ENCODE measurements around the gene ERCC6L. TPM values are rescaled to one million over a fixed set of nuclear protein-coding genes. Genes with fewer than 3 reads are reported as not detected.

The ERCC6L gene
- total and polyA plus RNA-seq, 2 donors = 0.46 to 5.5 TPM

DNA sequence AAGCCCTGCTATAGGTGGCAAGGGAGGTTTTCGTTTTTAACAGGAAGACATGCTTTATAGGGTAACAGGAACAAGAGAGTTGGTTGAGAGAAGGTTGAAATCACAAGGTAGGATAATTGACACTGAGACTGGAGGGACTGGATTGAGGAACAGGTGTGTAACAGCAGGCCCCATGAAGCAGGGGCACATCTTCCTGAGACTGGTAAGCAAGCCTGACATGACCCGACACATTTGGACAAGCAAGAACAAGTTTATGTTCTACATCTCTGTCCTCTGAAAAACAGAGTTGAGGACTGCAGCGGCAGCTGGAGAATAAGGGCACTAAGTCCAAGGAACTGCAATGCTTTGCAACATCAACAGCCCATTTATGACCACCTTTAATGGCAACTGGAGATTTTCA lies 33.0 kb upstream of the ERCC6L start:
- WGBS = 87% methylated on average over 3 of the region's 3 CpGs
- no peaks in the 10 kb centered on the region for H3K9me3 ChIP-seq (ENCODE audit: control insufficient read depth in 2 of 2, insufficient read depth in 1 of 2, low read length in 1 of 2)
- no peaks in the 10 kb centered on the region for H3K27me3 ChIP-seq (ENCODE audit: control insufficient read depth in 2 of 2, insufficient read depth in 1 of 2, low read length in 1 of 2)
- no peak overlapping the region for H3K4me3 ChIP-seq (ENCODE audit: low read length in 2 of 2)
- no peak overlapping the region for H3K27ac ChIP-seq (ENCODE audit: low read depth in 1 of 2, low read length in 1 of 2)
- peaks cover 51 to 75% of the 10 kb centered on the region in 2 donors for H3K36me3 ChIP-seq (ENCODE audit: control insufficient read depth in 2 of 2, insufficient read depth in 2 of 2, low read length in 1 of 2)
- H3K4me1 ChIP-seq (ENCODE audit: control insufficient read depth in 2 of 2, insufficient read depth in 2 of 2, low read length in 2 of 2) = peaks cover 2 to 9% of the 10 kb centered on the region in 2 donors
- DNase-seq (ENCODE audit: low read depth in 6 of 9, low spot score in 9 of 9) = no peak

DNA sequence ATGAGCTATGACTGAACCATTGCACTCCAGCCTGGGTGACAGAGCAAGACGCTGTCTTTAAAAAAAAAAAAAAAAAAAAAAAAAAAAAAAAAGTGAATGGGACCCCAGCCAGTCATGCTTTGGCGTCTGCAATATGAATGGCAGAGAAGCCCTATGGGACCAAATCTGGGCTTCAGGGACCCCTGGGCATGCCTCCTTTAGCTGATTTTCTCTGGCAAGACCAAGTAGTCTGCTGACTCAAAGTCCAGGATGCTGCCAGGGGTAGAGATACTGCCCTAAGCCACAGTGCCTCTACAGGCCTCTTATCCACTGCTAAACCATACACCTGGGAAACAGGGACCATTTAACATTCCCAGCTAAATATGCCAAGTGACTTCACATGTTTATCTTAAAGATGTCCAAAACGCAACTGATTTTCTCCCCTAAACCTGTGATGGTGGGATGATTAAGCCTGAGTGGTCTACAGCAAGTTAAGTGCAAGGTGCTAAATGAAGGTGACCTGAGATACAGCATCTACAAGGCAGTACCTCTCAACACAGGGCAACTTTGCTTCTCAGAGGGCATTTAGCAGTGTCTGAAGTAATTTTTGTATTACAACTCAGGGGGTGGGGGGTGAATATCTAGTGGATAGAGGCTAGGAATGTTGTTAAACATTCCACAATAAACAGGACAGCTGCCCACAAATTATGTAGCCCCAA lies 32.4 kb upstream of the ERCC6L start:
- Histone ChIP-seq H3K4me3 (ENCODE audit: low read length in 2 of 2) (no peak overlapping the region), H3K36me3 (ENCODE audit: control insufficient read depth in 2 of 2, insufficient read depth in 2 of 2, low read length in 1 of 2) (peaks cover 51 to 75% of the 10 kb centered on the region in 2 donors), H3K4me1 (ENCODE audit: control insufficient read depth in 2 of 2, insufficient read depth in 2 of 2, low read length in 2 of 2) (peaks cover 2 to 9% of the 10 kb centered on the region in 2 donors), H3K27ac (ENCODE audit: low read depth in 1 of 2, low read length in 1 of 2) (no peak overlapping the region), H3K27me3 (ENCODE audit: control insufficient read depth in 2 of 2, insufficient read depth in 1 of 2, low read length in 1 of 2) (no peaks in the 10 kb centered on the region), H3K9me3 (ENCODE audit: control insufficient read depth in 2 of 2, insufficient read depth in 1 of 2, low read length in 1 of 2) (no peaks in the 10 kb centered on the region)
- WGBS = 93% methylated on average over 3 of the region's 3 CpGs
- no peak for DNase-seq (ENCODE audit: low read depth in 6 of 9, low spot score in 9 of 9)

DNA sequence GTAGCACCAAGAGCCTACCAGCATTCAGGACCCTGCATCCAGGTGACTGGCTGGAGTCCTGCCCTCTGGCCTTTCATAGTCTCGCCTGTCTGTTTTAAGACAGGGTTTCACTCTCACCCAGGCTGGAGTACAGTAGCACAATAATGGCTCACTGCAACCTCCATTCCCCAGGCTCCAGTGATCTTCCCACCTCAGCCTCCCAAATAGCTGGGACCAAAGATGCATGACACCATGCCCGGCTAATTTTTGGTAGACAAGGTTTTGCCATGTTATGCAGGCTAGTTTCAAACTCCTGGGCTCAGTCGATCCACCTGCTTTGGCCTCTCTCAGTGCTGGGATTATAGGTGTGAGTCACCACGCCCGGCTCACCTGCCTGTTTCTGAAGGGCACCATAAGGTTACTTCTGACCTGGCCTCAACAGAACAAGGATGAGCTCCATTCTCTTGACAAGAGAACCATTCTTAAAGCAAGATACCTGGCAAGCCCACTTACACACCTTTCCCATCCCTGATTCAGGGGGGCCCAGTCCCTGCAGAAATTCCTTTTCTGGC lies 31.6 kb upstream of the ERCC6L start:
- H3K27ac ChIP-seq (ENCODE audit: low read depth in 1 of 2, low read length in 1 of 2) = no peak overlapping the region
- no peaks in the 10 kb centered on the region for H3K9me3 ChIP-seq (ENCODE audit: control insufficient read depth in 2 of 2, insufficient read depth in 1 of 2, low read length in 1 of 2)
- peaks cover 51 to 69% of the 10 kb centered on the region in 2 donors for H3K36me3 ChIP-seq (ENCODE audit: control insufficient read depth in 2 of 2, insufficient read depth in 2 of 2, low read length in 1 of 2)
- WGBS = 98% methylated on average over 5 of the region's 5 CpGs
- no peak overlapping the region for H3K4me3 ChIP-seq (ENCODE audit: low read length in 2 of 2)
- no peak for DNase-seq (ENCODE audit: low read depth in 6 of 9, low spot score in 9 of 9)
- peaks cover 0 to 5% of the 10 kb centered on the region in 2 donors for H3K4me1 ChIP-seq (ENCODE audit: control insufficient read depth in 2 of 2, insufficient read depth in 2 of 2, low read length in 2 of 2)
- H3K27me3 ChIP-seq (ENCODE audit: control insufficient read depth in 2 of 2, insufficient read depth in 1 of 2, low read length in 1 of 2) = no peaks in the 10 kb centered on the region

DNA sequence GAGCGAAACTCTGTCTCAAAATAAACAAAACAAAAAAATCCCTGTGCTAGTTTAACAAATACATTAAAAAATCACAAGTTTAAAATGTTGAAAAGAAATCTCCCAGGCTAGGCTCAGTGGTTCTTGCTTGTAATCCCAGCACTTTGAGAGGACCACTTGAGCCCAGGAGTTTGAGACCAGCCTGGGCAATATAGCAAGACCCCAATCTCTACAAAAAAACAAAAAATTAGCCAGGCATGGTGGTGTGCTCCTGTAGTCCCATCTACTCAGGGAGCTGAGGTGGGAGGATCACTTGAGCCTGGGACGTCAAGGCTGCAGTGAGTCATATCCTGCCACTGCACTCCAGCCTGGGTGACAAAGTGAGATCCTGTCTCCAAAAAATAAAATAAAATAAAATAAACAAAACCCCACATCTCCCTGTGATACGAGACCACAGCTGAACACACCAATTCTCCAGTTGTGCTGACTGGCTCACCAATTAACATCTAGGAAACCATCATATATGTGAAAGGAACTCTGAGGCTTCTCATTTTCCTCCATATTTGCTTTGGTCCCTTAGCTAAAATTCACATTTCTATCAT lies 30.9 kb upstream of the ERCC6L start:
- Histone ChIP-seq H3K27ac (ENCODE audit: low read depth in 1 of 2, low read length in 1 of 2) (no peak overlapping the region), H3K27me3 (ENCODE audit: control insufficient read depth in 2 of 2, insufficient read depth in 1 of 2, low read length in 1 of 2) (no peaks in the 10 kb centered on the region), H3K36me3 (ENCODE audit: control insufficient read depth in 2 of 2, insufficient read depth in 2 of 2, low read length in 1 of 2) (peaks cover 47 to 63% of the 10 kb centered on the region in 2 donors), H3K4me1 (ENCODE audit: control insufficient read depth in 2 of 2, insufficient read depth in 2 of 2, low read length in 2 of 2) (peaks cover 0 to 4% of the 10 kb centered on the region in 2 donors), H3K4me3 (ENCODE audit: low read length in 2 of 2) (no peak overlapping the region), H3K9me3 (ENCODE audit: control insufficient read depth in 2 of 2, insufficient read depth in 1 of 2, low read length in 1 of 2) (no peaks in the 10 kb centered on the region)
- 83% methylated on average over 3 of the region's 3 CpGs for WGBS
- DNase-seq (ENCODE audit: low read depth in 6 of 9, low spot score in 9 of 9) = no peak

DNA sequence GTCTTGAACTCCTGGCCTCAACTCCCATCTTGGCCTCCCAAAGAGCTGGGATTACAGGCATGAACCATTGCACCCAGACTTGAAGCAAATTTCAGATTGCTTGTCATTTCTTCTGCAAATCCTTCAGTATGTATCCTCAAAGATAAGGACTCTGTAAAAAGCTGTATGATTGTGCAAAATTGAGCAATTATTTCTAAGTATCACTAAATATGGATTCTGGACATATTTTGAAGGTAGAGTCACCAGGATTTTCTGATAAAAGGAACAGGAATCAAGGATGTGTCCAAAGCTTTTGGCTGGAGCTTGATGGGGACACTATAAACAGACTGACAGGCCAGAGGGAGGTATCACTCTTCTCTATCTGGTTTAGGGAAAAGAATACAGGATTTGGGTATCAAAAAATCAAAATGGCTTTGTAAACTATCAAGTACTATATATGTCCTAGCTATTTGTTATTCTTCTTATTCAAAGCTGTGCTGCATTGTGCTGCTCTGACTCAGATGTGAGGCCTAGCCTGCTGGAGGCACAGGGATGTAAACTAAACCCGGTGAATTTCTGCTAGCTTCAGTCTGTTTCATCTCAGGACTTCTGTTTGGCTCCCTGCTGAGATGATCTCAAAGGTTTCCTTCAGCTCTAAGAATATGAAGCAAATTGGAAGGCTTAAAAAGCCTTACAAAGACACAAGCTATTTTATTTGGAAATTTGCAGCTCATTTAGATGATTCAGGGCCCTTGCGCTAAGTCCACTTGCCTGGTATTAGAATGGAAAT lies 30.0 kb upstream of the ERCC6L start:
- Histone ChIP-seq H3K27me3 (ENCODE audit: control insufficient read depth in 2 of 2, insufficient read depth in 1 of 2, low read length in 1 of 2) (no peaks in the 10 kb centered on the region), H3K9me3 (ENCODE audit: control insufficient read depth in 2 of 2, insufficient read depth in 1 of 2, low read length in 1 of 2) (no peaks in the 10 kb centered on the region), H3K27ac (ENCODE audit: low read depth in 1 of 2, low read length in 1 of 2) (no peak overlapping the region), H3K36me3 (ENCODE audit: control insufficient read depth in 2 of 2, insufficient read depth in 2 of 2, low read length in 1 of 2) (peaks cover 37 to 53% of the 10 kb centered on the region in 2 donors), H3K4me1 (ENCODE audit: control insufficient read depth in 2 of 2, insufficient read depth in 2 of 2, low read length in 2 of 2) (no peaks in the 10 kb centered on the region), H3K4me3 (ENCODE audit: low read length in 2 of 2) (no peak overlapping the region)
- DNase-seq (ENCODE audit: low read depth in 6 of 9, low spot score in 9 of 9) = no peak
- WGBS = 100% methylated on average over 2 of the region's 2 CpGs

DNA sequence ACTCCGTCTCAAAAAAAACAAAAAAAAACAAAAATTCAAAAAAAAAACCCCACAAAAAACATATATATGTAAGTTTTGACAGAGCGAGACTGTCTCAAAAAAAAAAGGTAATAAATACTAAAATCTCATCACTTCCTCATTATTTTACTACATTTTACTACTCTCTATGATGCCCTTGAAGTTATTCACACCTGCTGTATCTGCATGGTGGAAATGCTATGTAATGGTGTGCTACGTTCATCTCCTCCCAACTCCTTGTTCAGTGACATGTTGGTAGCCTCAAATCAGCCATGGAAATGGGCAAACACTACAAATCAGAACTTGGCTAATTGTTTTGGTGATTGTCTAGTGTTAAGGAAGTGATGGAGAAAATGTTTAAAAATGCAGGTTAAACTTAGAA lies 26.4 kb upstream of the ERCC6L start:
- peaks cover 9 to 19% of the 10 kb centered on the region in 2 donors for H3K36me3 ChIP-seq (ENCODE audit: control insufficient read depth in 2 of 2, insufficient read depth in 2 of 2, low read length in 1 of 2)
- H3K27ac ChIP-seq (ENCODE audit: low read depth in 1 of 2, low read length in 1 of 2) = no peak overlapping the region
- 98% methylated on average over 3 of the region's 3 CpGs for WGBS

DNA sequence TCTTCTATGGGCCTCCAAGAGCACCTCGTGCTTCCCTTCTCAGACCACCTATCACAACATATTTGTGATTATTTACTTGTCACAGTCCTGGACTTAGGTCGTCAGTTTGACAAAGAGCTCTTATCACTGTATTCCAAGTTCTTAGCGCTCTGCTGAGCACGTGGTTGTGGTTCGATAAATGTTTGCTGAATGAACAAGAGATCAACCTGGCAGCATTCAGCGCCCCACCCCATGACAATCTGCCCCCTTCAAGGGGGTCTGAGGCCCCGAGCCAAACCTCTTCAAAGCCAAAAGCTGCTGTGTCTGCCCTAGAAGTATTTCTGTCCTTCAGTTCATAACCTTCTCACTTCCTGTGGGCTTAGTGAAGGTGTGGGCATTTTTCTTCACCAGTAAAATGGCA lies 23.2 kb upstream of the ERCC6L start:
- Histone ChIP-seq H3K4me3 (ENCODE audit: low read length in 2 of 2) (no peak overlapping the region), H3K9me3 (ENCODE audit: control insufficient read depth in 2 of 2, insufficient read depth in 1 of 2, low read length in 1 of 2) (no peaks in the 10 kb centered on the region), H3K27ac (ENCODE audit: low read depth in 1 of 2, low read length in 1 of 2) (no peak overlapping the region), H3K36me3 (ENCODE audit: control insufficient read depth in 2 of 2, insufficient read depth in 2 of 2, low read length in 1 of 2) (no peaks in the 10 kb centered on the region), H3K27me3 (ENCODE audit: control insufficient read depth in 2 of 2, insufficient read depth in 1 of 2, low read length in 1 of 2) (peaks cover 0 to 11% of the 10 kb centered on the region in 2 donors), H3K4me1 (ENCODE audit: control insufficient read depth in 2 of 2, insufficient read depth in 2 of 2, low read length in 2 of 2) (peaks cover 0 to 3% of the 10 kb centered on the region in 2 donors)
- 81% methylated on average over 7 of the region's 7 CpGs for WGBS
- no peak for DNase-seq (ENCODE audit: low read depth in 6 of 9, low spot score in 9 of 9)

More for the DNA sequence above, 26.4 kb upstream of the ERCC6L start:
- peaks cover 0 to 3% of the 10 kb centered on the region in 2 donors for H3K4me1 ChIP-seq (ENCODE audit: control insufficient read depth in 2 of 2, insufficient read depth in 2 of 2, low read length in 2 of 2)
- H3K4me3 ChIP-seq (ENCODE audit: low read length in 2 of 2) = no peak overlapping the region
- no peak for DNase-seq (ENCODE audit: low read depth in 6 of 9, low spot score in 9 of 9)
- H3K9me3 ChIP-seq (ENCODE audit: control insufficient read depth in 2 of 2, insufficient read depth in 1 of 2, low read length in 1 of 2) = no peaks in the 10 kb centered on the region
- H3K27me3 ChIP-seq (ENCODE audit: control insufficient read depth in 2 of 2, insufficient read depth in 1 of 2, low read length in 1 of 2) = no peaks in the 10 kb centered on the region

DNA sequence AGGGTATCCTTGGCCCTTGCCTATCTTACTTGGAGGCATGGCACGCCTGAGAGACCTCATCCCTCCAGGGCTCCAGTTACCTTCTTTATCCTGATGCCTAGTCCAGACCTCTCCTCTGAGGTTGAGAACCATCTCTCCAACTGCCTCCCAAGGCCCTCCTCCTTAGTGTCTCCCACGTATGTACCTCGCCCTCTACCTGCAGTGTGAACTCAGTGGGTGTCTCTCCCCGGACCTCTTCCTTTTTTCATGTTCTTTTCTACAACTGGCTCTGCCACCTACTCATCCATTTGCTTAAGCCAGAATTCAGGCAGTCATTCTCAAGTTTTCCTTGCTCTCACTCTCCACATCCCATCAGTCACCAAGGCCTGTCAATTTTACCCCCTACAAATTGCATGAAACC lies 21.6 kb upstream of the ERCC6L start:
- WGBS = 100% methylated on average over 4 of the region's 4 CpGs

DNA sequence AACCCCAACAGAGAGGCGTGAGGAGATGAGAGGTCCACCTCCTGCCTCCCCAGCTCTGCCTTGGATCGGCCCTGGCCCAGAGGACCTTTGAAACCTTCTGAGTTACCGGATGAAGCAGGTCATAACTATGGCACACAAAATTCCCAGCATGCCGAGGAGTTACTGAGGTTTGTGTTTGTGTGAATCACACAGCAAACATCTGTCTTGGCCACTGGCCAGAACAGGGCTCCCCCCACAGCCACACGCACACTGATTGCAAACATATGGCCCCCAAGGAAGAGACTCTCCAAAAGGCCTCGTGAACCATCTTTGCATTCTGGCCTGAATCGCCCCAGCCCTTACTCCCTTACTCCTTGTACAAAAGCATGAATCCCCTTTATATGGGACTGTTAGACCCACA lies 19.3 kb upstream of the ERCC6L start:
- peaks cover 0 to 3% of the 10 kb centered on the region in 2 donors for H3K4me1 ChIP-seq (ENCODE audit: control insufficient read depth in 2 of 2, insufficient read depth in 2 of 2, low read length in 2 of 2)
- H3K27ac ChIP-seq (ENCODE audit: low read depth in 1 of 2, low read length in 1 of 2) = no peak overlapping the region
- no peak overlapping the region for H3K4me3 ChIP-seq (ENCODE audit: low read length in 2 of 2)
- DNase-seq (ENCODE audit: low read depth in 6 of 9, low spot score in 9 of 9) = no peak
- H3K9me3 ChIP-seq (ENCODE audit: control insufficient read depth in 2 of 2, insufficient read depth in 1 of 2, low read length in 1 of 2) = no peaks in the 10 kb centered on the region
- H3K36me3 ChIP-seq (ENCODE audit: control insufficient read depth in 2 of 2, insufficient read depth in 2 of 2, low read length in 1 of 2) = no peaks in the 10 kb centered on the region
- H3K27me3 ChIP-seq (ENCODE audit: control insufficient read depth in 2 of 2, insufficient read depth in 1 of 2, low read length in 1 of 2) = peaks cover 2 to 38% of the 10 kb centered on the region in 2 donors
- WGBS = 96% methylated on average over 7 of the region's 7 CpGs

More for the DNA sequence above, 21.6 kb upstream of the ERCC6L start:
- Histone ChIP-seq H3K27me3 (ENCODE audit: control insufficient read depth in 2 of 2, insufficient read depth in 1 of 2, low read length in 1 of 2) (peaks cover 2 to 23% of the 10 kb centered on the region in 2 donors), H3K4me3 (ENCODE audit: low read length in 2 of 2) (no peak overlapping the region), H3K36me3 (ENCODE audit: control insufficient read depth in 2 of 2, insufficient read depth in 2 of 2, low read length in 1 of 2) (no peaks in the 10 kb centered on the region), H3K4me1 (ENCODE audit: control insufficient read depth in 2 of 2, insufficient read depth in 2 of 2, low read length in 2 of 2) (peaks cover 0 to 3% of the 10 kb centered on the region in 2 donors), H3K27ac (ENCODE audit: low read depth in 1 of 2, low read length in 1 of 2) (no peak overlapping the region), H3K9me3 (ENCODE audit: control insufficient read depth in 2 of 2, insufficient read depth in 1 of 2, low read length in 1 of 2) (no peaks in the 10 kb centered on the region)
- DNase-seq (ENCODE audit: low read depth in 6 of 9, low spot score in 9 of 9) = no peak
